Cardiac muscle cell (in vitro differentiated cells and primary cell): ENCODE results near the gene LRRTM3. TPM values are rescaled to one million over a fixed set of nuclear protein-coding genes. Genes with fewer than 3 reads are reported as not detected.

Experiments
- DNase-seq, 2 donors: peaks; one replicate each; pipeline versions ENCODE4 v3.0.0 to v3.0.0-alpha.2; 2010 to 2017; ENCODE audit warnings: low read depth in 1 of 2, low spot score in 1 of 2
- H3K27ac ChIP-seq: fragments of 200-600 bp; sonication (generic); 2 replicates; pipeline ENCODE4 v1.5.1; 2016
- H3K27me3 ChIP-seq: fragments of 200-600 bp; sonication (generic); 2 replicates; pipeline ENCODE4 v1.6.0; 2016; ENCODE audit warnings: control low read depth
- H3K36me3 ChIP-seq: fragments of 200-600 bp; sonication (generic); 2 replicates; pipeline ENCODE4 v1.5.1; 2016; ENCODE audit warnings: control low read depth
- H3K4me1 ChIP-seq: fragments of 200-600 bp; sonication (generic); 2 replicates; pipeline ENCODE4 v1.8.1; 2017; ENCODE audit warnings: low read depth, mild to moderate bottlenecking, mixed run types
- H3K4me3 ChIP-seq: fragments of 200-600 bp; sonication (generic); 2 replicates; pipeline ENCODE4 v1.5.1; 2016; ENCODE audit warnings: mild to moderate bottlenecking
- H3K9me3 ChIP-seq: fragments of 200-600 bp; sonication (generic); 2 replicates; pipeline ENCODE4 v1.5.1; 2017; ENCODE audit warnings: low read depth, mild to moderate bottlenecking, control low read depth
- CTCF ChIP-seq: IDR thresholded peaks from 2 replicates; pipeline ENCODE4 v1.5.1; 2012; ENCODE audit warnings: low read depth, mild to moderate bottlenecking, low read length
- polyA plus RNA-seq: library from polyadenylated mRNA; unstranded; fragments of >200 nt; fragmentation: Nextera tagmentation; extraction: Ambion mirVana; gene quantifications from 2 replicates; pipeline ENCODE4 v1.2.1, GENCODE V29; 2016
- total RNA-seq: library from RNA; depleted of rRNA; stranded (reverse); fragments of >200 nt; gene quantifications from 2 replicates; pipeline ENCODE4 v1.2.3, GENCODE V29; 2016

LRRTM3 gene
- total and polyA plus RNA-seq, 2 experiments from 2014 or later = 0.98 to 3.6 TPM

GRCh38 chr10:66951896-66952295 lies 26.1 kb downstream of the LRRTM3 start:
- Histone ChIP-seq H3K9me3 (no peaks in the 10 kb centered on the region), H3K4me1 (peaks cover 10% of the 10 kb centered on the region), H3K27ac (peak overlapping the region; percentile 44), H3K36me3 (no peaks in the 10 kb centered on the region), H3K27me3 (no peaks in the 10 kb centered on the region), H3K4me3 (no peak overlapping the region)
- no peak for DNase-seq
- TF ChIP-seq CTCF = no peak

GRCh38 chr10:66958466-66958865 lies 32.6 kb downstream of the LRRTM3 start:
- TF ChIP-seq CTCF = no peak
- no peak for DNase-seq
- no peaks in the 10 kb centered on the region for H3K9me3 ChIP-seq
- no peaks in the 10 kb centered on the region for H3K36me3 ChIP-seq
- no peaks in the 10 kb centered on the region for H3K27me3 ChIP-seq
- H3K4me3 ChIP-seq = no peak overlapping the region
- H3K27ac ChIP-seq = peak overlapping the region; percentile 13
- peaks cover 22% of the 10 kb centered on the region for H3K4me1 ChIP-seq

- no peaks in the 10 kb centered on the region for H3K36me3 ChIP-seq
- H3K9me3 ChIP-seq = no peaks in the 10 kb centered on the region
- TF ChIP-seq CTCF = no peak
- no peaks in the 10 kb centered on the region for H3K27me3 ChIP-seq
- no peak overlapping the region for H3K4me3 ChIP-seq
- no peak for DNase-seq
- no peak overlapping the region for H3K27ac ChIP-seq
- H3K4me1 ChIP-seq = peaks cover 2% of the 10 kb centered on the region
These were observed 39.1 kb downstream of the LRRTM3 start for GRCh38 chr10:66964946-66965345.

GRCh38 chr10:66980246-66980815 lies 54.5 kb downstream of the LRRTM3 start:
- no peaks in the 10 kb centered on the region for H3K9me3 ChIP-seq
- H3K4me3 ChIP-seq = no peak overlapping the region
- no peak for TF ChIP-seq CTCF
- DNase-seq = no peak
- no peaks in the 10 kb centered on the region for H3K4me1 ChIP-seq
- no peaks in the 10 kb centered on the region for H3K36me3 ChIP-seq
- H3K27ac ChIP-seq = no peak overlapping the region
- no peaks in the 10 kb centered on the region for H3K27me3 ChIP-seq

GRCh38 chr10:66981361-66982052 lies 55.7 kb downstream of the LRRTM3 start:
- no peak overlapping the region for H3K4me3 ChIP-seq
- H3K27me3 ChIP-seq = no peaks in the 10 kb centered on the region
- H3K27ac ChIP-seq = no peak overlapping the region
- no peaks in the 10 kb centered on the region for H3K36me3 ChIP-seq
- no peaks in the 10 kb centered on the region for H3K4me1 ChIP-seq
- no peaks in the 10 kb centered on the region for H3K9me3 ChIP-seq
- no peak for TF ChIP-seq CTCF
- DNase-seq = no peak
